Mesenteric fat pad (tissue), 1 donor: ENCODE measurements around the gene MIPOL1. TPM values are rescaled to one million over a fixed set of nuclear protein-coding genes. Genes with fewer than 3 reads are reported as not detected.
"Not testable (repeated sequence)": the region's sequence is repeated elsewhere in the genome, so short reads cannot be mapped to it uniquely, and the experiment has no call there.

Source experiments
- DNase-seq: peaks from one replicate; pipeline ENCODE4 v3.0.0-alpha.2; 2020; ENCODE audit warnings: low spot score
- total RNA-seq: library from RNA; stranded (reverse); fragmentation: NEBNext Ultra II Directional; extraction: Animal tissue kit (Norgen Biotek cat#: 25700); gene quantifications from one replicate; pipeline ENCODE4 v1.2.1, GENCODE V29; 2021
- donor health status: DM: yes; HTN: yes; CAD: no.

Gene MIPOL1
- total RNA-seq, 1 donor from 2014 or later: 7.2 TPM

DNA sequence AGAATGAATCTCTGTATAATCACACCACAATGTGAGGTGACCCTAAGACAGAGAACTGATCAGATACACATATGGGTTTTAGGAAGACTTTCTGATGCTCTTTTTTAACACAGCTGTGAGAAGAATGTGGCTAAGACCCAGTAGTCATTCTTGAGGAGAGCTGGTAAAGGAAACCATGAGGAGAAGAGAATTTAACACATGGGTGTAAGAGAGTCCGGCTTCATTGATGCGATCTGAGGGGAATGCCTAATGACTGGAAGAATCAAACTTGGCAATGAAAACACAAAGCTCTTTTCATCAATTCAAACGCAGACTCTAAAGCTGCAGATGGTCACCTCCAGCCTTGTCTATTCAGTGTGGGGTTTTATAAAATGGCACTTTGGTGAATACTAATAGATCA lies 318.0 kb downstream of the MIPOL1 start:
- DNase-seq: no peak

DNA sequence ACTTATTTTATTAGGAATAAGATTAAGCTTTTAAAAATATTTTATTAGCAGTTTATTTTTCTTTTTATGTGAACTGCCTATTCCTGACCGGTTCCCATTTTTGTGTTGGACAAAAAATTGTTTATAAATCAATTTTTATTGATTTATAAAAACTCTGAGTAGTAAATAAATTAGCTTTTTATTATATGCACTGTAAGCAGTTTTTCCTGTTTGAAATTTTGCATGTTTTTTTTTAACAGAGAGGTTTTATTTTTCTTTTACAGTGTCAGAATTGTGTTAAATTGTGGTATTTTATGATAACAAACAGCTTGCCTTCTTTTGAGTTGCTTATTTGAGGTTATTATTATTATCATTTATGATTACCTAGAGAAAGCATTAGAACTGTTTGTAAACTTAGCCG lies 329.3 kb downstream of the MIPOL1 start:
- no peak for DNase-seq

GRCh38 chr14:37539992-37540391 lies 342.3 kb downstream of the MIPOL1 start:
- no peak for DNase-seq

GRCh38 chr14:37544407-37544806 lies 346.7 kb downstream of the MIPOL1 start:
- no peak for DNase-seq

- no peak for DNase-seq
These were observed 347.4 kb downstream of the MIPOL1 start for GRCh38 chr14:37545174-37545573.

DNA sequence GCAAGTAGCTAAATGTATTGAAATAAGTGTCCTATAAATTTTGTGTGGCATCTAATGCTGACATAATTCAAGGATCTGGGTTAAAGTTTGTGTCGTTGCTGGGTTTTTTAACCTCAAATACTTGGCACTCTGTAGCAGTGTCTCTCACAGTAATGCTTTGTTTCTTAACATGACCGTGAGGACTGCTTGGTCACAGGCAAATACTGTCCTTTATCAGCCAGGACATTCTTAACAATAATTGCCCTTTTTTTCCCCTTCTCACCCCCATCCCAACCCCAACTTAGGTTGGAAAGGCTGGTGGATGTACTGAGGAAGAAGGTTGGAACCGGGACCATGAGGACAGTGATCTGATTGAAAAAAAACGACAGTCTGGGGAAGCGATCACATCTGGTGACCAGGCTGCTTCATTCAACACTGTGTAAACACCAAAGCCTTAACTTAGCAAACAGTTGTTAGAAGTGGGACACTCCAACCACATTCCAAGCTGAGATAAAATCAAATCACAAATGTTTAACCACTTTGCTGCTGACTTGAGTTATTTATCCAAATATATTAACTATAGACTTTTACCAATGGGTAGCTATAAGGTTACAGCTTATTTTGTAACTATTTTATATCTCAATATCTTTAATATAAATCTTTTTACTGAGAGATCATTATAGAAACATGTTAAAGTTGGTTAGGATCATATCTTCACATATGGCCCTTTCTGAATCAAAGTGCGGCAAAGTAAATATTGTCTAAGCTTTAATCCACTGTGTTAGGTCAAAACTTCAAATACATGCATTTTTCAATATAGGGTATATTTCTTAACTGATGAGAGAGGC lies 349.1 kb downstream of the MIPOL1 start:
- no peak for DNase-seq

- no peak for DNase-seq
These were observed 352.8 kb downstream of the MIPOL1 start for GRCh38 chr14:37550511-37550910.

DNA sequence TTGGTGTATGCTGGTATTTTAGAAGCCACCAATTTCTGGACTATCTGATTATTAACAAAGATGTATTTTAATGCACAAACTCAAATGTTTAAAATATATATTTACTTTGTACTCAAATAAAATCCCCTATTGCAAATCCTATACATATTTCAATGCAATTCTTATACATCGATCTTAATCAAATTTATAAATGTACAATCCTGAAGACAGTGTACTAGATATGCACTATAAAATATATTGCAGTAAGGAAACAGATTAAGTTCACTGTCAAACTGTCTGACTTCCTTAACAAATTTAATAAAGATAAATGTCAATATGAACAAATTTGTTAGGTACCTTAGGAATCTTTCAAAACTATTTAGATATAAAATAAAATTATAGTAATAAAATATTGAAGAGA lies 353.4 kb downstream of the MIPOL1 start:
- no peak for DNase-seq

- DNase-seq: no peak
These were observed 356.3 kb downstream of the MIPOL1 start for GRCh38 chr14:37553935-37554550.

- not testable (repeated sequence) for DNase-seq
These were observed 357.9 kb downstream of the MIPOL1 start for GRCh38 chr14:37555596-37555995.

DNA sequence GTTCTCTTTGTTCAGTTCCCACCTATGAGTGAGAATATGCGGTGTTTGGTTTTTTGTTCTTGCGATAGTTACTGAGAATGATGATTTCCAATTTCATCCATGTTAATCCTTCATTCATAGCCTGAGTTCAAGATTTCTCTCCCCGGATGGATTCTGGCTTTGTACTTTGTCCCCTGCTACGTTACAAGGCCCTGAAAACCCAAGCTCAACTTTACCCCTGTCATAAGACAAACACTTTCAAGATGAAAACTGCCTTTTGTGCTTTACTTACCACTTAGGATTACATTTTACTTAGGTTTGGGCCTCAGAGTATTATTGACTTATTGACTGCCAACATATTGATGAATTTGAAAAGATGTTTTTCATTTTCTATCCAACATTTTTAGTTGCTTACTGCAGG lies 361.0 kb downstream of the MIPOL1 start:
- DNase-seq: no peak

DNA sequence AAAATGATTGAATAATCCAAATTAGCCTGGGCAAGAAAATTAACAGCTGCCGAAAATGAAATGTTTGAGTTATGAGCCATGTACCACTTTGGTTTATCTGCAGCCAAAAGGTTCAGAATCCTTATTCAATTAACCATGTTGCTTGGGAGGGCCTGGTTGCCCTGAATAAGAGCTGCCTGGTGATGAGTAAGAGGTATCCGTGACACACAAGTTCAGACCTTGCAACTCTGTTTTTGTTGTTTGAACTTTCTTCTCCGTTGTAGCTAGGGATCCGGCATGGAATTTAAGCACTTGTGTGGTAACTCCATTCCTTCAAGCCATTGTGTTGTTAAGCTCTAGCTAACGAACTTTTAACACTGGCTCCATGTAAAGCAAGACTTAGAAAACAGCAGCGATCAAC lies 361.6 kb downstream of the MIPOL1 start:
- DNase-seq: no peak

GRCh38 chr14:37563189-37563588 lies 365.5 kb downstream of the MIPOL1 start:
- no peak for DNase-seq

DNA sequence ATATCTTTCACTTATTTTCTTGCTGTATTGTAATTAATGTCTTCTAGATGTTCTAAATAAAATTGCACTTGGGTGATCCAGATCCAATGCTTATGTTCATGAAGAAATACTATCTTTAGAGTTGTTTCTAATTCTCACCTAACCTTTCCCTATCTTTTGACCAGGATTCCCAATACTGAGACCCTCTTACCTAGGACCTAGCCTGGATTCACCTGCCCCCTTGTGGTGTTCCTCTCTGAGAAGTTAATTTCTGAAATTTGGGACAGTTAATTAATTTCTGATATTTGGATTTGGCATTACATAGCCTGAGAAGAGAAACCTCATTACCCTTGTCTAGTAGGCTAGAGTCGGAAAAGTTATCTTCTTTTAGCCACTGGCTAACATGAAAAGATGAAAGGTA lies 367.8 kb downstream of the MIPOL1 start:
- no peak for DNase-seq

DNA sequence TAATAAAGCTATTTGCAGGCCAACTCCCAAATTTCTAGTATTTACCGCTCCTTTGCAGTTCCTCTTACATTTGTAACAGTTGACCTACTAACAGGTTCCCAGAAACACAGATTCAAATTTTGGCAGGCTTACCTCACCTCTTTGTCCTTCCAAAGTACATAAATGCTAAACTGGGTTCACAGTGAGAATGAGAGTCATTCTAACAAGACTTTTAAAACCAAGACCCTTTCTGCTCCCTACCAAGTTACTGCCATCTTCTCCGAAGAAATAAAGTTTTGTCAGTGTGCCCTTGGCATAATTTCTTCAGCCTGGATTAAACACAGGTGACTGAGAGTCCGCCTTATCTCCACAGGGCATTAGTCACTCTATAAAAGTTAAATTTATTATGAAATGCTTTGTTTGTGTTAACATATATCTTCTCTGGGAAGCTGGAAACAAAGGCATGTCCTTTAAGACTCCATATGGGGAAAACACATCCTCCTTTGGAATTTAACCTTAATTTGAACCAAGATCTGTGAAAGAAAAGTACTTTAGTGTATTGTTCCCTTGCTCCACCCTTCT lies 369.2 kb downstream of the MIPOL1 start:
- DNase-seq: no peak

DNA sequence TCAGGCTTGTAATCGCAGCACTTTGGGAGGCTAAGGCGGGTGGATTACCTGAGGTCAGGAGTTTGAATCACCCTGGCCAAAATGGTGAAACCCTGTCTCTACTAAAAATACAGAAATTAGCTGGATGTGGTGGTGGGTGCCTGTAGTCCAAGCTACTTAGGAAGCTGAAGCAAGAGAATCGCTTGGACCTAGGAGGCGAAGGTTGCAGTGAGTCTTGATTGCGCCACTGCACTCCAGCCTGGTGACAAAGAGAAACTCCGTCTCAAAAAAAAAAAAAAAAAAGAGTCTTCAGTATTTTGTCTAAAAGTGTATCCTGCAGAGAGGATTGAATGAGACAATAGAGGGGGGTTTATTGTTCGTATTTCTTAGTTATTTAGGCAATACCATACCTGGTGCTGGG lies 372.0 kb downstream of the MIPOL1 start:
- no peak for DNase-seq

- DNase-seq: no peak
These were observed 373.7 kb downstream of the MIPOL1 start for GRCh38 chr14:37571391-37571790.

DNA sequence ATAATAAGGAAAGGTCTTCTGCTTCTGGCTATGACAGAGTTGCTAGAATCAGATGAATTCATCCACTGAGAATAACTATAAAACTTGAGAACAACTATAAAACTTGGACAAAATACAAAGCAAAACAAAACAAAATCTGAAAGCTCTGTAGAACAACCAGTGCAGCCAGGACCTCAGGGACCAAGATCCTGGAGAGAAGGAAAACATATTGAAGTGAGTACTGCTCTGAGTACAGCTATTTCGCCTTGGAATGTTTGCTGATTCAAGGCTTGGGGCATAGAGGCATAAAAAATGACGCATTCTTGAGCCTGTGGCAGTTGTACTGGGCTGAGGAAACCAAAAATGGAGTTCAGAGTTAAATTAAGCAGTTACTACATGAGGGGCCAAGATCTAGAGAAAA lies 375.6 kb downstream of the MIPOL1 start:
- no peak for DNase-seq

GRCh38 chr14:37579274-37579673 lies 381.5 kb downstream of the MIPOL1 start:
- DNase-seq: no peak

- no peak for DNase-seq
These were observed 382.4 kb downstream of the MIPOL1 start for GRCh38 chr14:37580146-37580545.

GRCh38 chr14:37583358-37584210 lies 385.8 kb downstream of the MIPOL1 start:
- no peak for DNase-seq
